Measurements from ENCODE around the gene ETV7.

The ETV7 gene

GRCh38 chr6:36426622-36427021 lies 39.2 kb upstream of the ETV7 start:
- DNase-seq (ENCODE audit: low read depth) = no peak
- TF ChIP-seq CTCF (IDR thresholded peaks at IDR 0.05; ENCODE audit: insufficient read depth, low read depth, low read length, missing control alignments) = no peak
- no peak overlapping the region for H3K4me3 ChIP-seq (ENCODE audit: low read depth, low read length)

DNA sequence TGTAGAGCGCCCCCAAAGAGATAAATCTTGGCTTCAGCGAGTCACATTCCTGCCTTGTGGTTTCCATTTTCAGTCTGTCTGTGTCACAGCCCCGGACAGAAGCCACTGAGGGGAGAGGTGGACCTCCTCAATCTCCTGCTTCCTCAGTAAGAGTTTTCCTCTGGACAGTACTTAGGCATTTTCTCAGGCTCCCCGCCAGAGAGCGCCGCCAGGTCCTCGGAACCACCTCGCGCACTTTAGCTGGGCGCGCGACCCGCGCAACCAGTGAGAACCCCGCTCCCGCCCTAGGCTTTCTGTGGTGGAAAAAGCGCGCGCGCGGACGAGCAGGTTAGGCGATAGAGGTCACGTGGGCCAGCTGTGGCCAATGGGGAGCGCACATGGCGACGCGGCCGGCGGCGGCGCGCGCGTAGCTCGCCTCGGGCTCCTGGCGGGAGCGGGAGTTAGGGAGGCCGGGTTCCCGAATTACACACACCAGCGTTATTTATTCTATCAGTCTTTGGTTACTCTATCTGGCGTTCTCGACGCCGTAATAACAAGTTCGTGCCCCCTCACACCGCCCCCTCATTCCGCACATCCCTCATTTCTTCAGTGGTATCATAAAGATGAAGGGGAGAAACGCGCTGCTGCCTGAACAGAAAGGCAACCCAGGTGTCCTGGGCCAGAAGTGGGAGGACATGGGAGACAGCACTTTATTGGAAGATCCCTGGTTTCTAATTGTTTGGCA lies 35.8 kb upstream of the ETV7 start:
- peak overlapping the region; percentile 71 for H3K4me3 ChIP-seq (ENCODE audit: low read depth, low read length)
- peak; percentile 61 for TF ChIP-seq CTCF (IDR thresholded peaks at IDR 0.05; ENCODE audit: insufficient read depth, low read depth, low read length, missing control alignments)
- DNase-seq (ENCODE audit: low read depth) = peak; percentile 98

DNA sequence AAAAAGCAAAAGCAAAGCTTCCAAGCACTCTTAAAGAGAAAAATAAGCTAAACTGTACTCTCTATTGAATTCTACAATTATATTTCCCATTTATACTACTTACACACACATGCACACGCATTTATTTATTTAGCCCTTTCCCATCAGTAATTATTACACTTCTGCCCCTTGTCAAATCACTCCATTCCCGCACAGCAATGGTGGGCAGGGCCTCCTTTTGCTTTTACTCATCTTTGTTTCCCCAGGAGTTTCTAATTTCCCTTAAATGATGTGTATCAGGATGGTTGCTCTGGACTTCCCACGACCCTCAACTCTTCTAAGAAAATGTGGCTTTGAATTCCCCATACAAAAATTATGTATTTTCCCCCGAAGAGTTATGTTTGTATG lies 35.2 kb upstream of the ETV7 start:
- H3K4me3 ChIP-seq (ENCODE audit: low read depth, low read length) = peak overlapping the region; percentile 71

DNA sequence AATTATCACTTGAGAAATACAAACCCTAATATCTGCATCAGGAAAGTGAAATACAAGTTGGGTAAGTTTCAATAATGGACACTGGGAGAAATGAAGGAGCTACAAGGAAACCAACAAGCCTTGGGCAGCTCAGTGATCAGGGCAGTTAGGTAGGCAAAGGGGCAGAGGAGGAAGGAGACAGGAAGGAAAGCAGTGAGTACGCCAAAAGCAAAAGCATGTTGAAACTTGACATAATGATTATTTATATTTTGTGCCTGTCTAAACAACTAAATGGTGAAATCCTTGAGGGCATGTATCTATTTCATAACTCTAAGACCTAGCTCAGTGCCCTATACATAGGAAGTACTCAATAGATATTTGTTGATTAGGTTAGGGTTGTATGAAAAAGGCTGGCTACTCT lies 31.8 kb upstream of the ETV7 start:
- DNase-seq (ENCODE audit: low read depth) = no peak
- H3K4me3 ChIP-seq (ENCODE audit: low read depth, low read length) = no peak overlapping the region
- no peak for TF ChIP-seq CTCF (IDR thresholded peaks at IDR 0.05; ENCODE audit: insufficient read depth, low read depth, low read length, missing control alignments)

More for the DNA sequence above, 35.2 kb upstream of the ETV7 start:
- TF ChIP-seq CTCF (IDR thresholded peaks at IDR 0.05; ENCODE audit: insufficient read depth, low read depth, low read length, missing control alignments) = no peak
- no peak for DNase-seq (ENCODE audit: low read depth)

DNA sequence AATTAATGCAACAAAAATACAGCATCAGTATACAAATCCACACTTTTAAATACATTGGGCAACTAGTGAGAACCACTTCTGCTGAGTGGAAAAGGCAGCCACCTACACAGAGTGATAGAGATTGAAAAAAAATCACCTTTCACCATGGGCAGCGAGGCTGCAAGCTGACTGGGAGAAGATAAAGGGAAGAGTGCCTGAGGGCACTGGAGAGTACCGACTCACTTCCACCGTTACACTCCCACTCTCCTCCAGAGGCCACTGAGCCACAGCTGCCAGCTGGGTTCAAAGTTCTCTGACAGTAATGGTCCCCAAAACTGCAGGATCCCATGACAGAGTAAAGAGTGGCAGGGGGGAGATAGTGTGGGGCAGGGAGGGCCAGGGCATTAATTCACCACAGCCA lies 31.1 kb upstream of the ETV7 start:
- no peak for DNase-seq (ENCODE audit: low read depth)
- no peak overlapping the region for H3K4me3 ChIP-seq (ENCODE audit: low read depth, low read length)
- TF ChIP-seq CTCF (IDR thresholded peaks at IDR 0.05; ENCODE audit: insufficient read depth, low read depth, low read length, missing control alignments) = no peak

GRCh38 chr6:36414481-36414880 lies 27.0 kb upstream of the ETV7 start:
- no peak overlapping the region for H3K4me3 ChIP-seq (ENCODE audit: low read depth, low read length)
- no peak for TF ChIP-seq CTCF (IDR thresholded peaks at IDR 0.05; ENCODE audit: insufficient read depth, low read depth, low read length, missing control alignments)
- no peak for DNase-seq (ENCODE audit: low read depth)

Data from GM12865 (cell line).